ENCODE data around the gene IPO13.

GRCh38 chr1:43931711-43932660 is 14.8 kb upstream of the IPO13 start:
- no peak for TF ChIP-seq TAF1 (IDR thresholded peaks at IDR 0.05; ENCODE audit: borderline replicate concordance, insufficient read depth, low read length)
- no peak for TF ChIP-seq POLR2AphosphoS5 (IDR thresholded peaks at IDR 0.05; ENCODE audit: low read depth, low read length)
